Eye (tissue), 1 donor: ENCODE data around the gene MROH9.

Experiments
- DNase-seq: peaks from one replicate; pipeline ENCODE4 v3.0.0-alpha.2; 2015

MROH9 gene

GRCh38 chr1:171082606-171083005 is 147.3 kb downstream of the MROH9 start:
- no peak for DNase-seq

- no peak for DNase-seq
Observed at GRCh38 chr1:171083222-171083621, 147.9 kb downstream of the MROH9 start.

- DNase-seq, result no peak
Observed at GRCh38 chr1:171084091-171084490, 148.8 kb downstream of the MROH9 start.

GRCh38 chr1:171084870-171085269 is 149.5 kb downstream of the MROH9 start:
- no peak for DNase-seq

GRCh38 chr1:171087896-171088295 is 152.6 kb downstream of the MROH9 start:
- DNase-seq, result no peak

GRCh38 chr1:171090604-171091003 is 155.3 kb downstream of the MROH9 start, which contains the start of gene FMO3:
Gene FMO3 (plus strand): TSS chr1:171090905. CDS start chr1:171092659, 1,754 bp downstream.
- no peak for DNase-seq

GRCh38 chr1:171103862-171104261 is 168.5 kb downstream of the MROH9 start:
- no peak for DNase-seq

GRCh38 chr1:171107262-171107940 is 172.1 kb downstream of the MROH9 start:
- DNase-seq, result no peak

GRCh38 chr1:171107969-171108368 is 172.6 kb downstream of the MROH9 start:
- DNase-seq, result no peak

- no peak for DNase-seq
Observed at GRCh38 chr1:171109966-171110365, 174.6 kb downstream of the MROH9 start.

GRCh38 chr1:171110621-171111326 is 175.4 kb downstream of the MROH9 start:
- DNase-seq, result peak; percentile 45

- DNase-seq, result no peak
Observed at GRCh38 chr1:171112119-171112518, 176.8 kb downstream of the MROH9 start.

- no peak for DNase-seq
Observed at GRCh38 chr1:171113382-171113781, 178.0 kb downstream of the MROH9 start.
